IPS-18a (cell line): ENCODE results near the gene MYBPH.

Source experiments
- H3K27ac ChIP-seq: one replicate; pipeline ENCODE4 v1.5.1; 2013; ENCODE audit warnings: low read length
- H3K27me3 ChIP-seq: one replicate; pipeline ENCODE4 v1.6.1; 2013; ENCODE audit warnings: mild to moderate bottlenecking, low read length; ENCODE audit not compliant: control insufficient read depth, insufficient read depth
- H3K36me3 ChIP-seq: one replicate; pipeline ENCODE4 v1.6.1; 2013; ENCODE audit warnings: low read depth, low read length; ENCODE audit not compliant: control insufficient read depth
- H3K4me1 ChIP-seq: one replicate; pipeline ENCODE4 v1.6.1; 2013; ENCODE audit warnings: low read depth, low read length; ENCODE audit not compliant: control insufficient read depth
- H3K4me3 ChIP-seq: one replicate; pipeline ENCODE4 v1.5.1; 2013; ENCODE audit warnings: low read length
- H3K9ac ChIP-seq: one replicate; pipeline ENCODE4 v1.6.1; 2013; ENCODE audit warnings: mild to moderate bottlenecking, low read length, moderate library complexity
- H3K9me3 ChIP-seq: one replicate; pipeline ENCODE4 v1.6.1; 2013; ENCODE audit warnings: low read depth, low read length; ENCODE audit not compliant: control insufficient read depth

The MYBPH gene

DNA sequence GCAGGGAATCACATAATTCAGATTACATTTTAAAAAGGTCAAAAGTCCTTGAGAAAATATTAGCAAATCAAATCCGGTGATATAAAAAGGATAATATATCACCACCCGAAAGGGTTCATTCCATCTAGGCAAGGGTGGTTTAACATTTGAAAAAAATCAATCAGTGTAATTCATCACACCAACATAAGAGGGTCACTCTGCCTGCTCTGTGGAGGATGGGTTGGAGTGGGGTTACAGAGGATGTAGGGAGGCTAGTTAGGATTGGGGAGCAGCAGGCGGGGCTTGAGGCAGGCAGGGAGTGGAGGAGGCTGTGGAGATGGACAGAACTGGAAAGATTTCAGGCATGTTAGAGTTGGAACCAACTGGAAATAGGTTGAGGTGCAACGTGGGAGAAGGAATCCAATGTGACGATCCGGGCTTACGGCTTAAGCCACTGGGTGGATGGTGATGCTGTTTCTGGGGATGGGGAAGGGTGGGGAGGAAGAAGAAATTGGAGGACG is 35.6 kb downstream of the MYBPH start:
- H3K27ac ChIP-seq, result no peak overlapping the region
- no peak overlapping the region for H3K9ac ChIP-seq
- no peaks in the 10 kb centered on the region for H3K27me3 ChIP-seq
- no peaks in the 10 kb centered on the region for H3K4me1 ChIP-seq
- H3K9me3 ChIP-seq, result no peaks in the 10 kb centered on the region
- no peak overlapping the region for H3K4me3 ChIP-seq
- no peaks in the 10 kb centered on the region for H3K36me3 ChIP-seq

DNA sequence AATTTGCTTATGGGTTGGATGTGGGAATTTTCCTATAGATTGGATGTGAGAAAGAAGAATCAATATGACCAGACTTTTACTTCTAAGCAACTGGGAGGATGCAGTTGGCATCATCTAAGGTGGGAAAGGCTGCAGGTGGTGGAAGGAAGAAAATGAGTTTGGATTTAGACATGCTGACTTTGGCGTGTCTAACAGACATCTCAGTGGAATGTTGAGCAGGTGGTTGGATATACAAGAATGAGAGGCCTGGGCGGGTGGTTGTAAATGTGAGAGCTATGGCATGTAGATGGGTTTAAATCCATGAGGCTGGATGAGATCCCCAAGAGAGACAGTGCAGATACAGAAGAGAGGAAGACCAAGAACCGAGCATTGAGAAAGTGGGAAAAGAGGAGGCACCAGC is 37.6 kb downstream of the MYBPH start:
- H3K36me3 ChIP-seq, result no peaks in the 10 kb centered on the region
- H3K4me3 ChIP-seq, result no peak overlapping the region
- peaks cover 4% of the 10 kb centered on the region for H3K4me1 ChIP-seq
- H3K27me3 ChIP-seq, result no peaks in the 10 kb centered on the region
- no peaks in the 10 kb centered on the region for H3K9me3 ChIP-seq
- no peak overlapping the region for H3K27ac ChIP-seq
- no peak overlapping the region for H3K9ac ChIP-seq

DNA sequence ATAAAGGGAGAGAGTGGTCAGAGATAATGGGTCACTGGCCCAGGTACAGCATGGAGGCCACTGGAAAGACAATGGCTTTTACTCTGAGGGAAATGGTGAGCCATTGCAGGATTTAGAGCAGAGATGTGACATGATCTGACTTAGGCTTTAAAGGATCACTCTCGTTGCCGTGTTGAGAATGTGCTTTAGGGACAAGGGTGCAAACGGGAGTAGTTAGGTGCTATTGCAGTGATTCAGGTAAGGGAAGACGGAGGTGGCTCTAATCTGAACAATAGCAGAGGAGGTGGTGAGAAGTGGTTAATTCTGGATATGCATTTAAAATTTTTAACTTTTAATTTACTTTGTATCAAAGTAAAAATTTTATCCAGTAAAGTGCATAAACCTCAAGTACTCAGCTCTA is 38.3 kb downstream of the MYBPH start:
- Histone ChIP-seq H3K4me1 (peaks cover 4% of the 10 kb centered on the region), H3K9me3 (no peaks in the 10 kb centered on the region), H3K9ac (no peak overlapping the region), H3K27ac (no peak overlapping the region), H3K4me3 (no peak overlapping the region), H3K27me3 (no peaks in the 10 kb centered on the region), H3K36me3 (no peaks in the 10 kb centered on the region)

DNA sequence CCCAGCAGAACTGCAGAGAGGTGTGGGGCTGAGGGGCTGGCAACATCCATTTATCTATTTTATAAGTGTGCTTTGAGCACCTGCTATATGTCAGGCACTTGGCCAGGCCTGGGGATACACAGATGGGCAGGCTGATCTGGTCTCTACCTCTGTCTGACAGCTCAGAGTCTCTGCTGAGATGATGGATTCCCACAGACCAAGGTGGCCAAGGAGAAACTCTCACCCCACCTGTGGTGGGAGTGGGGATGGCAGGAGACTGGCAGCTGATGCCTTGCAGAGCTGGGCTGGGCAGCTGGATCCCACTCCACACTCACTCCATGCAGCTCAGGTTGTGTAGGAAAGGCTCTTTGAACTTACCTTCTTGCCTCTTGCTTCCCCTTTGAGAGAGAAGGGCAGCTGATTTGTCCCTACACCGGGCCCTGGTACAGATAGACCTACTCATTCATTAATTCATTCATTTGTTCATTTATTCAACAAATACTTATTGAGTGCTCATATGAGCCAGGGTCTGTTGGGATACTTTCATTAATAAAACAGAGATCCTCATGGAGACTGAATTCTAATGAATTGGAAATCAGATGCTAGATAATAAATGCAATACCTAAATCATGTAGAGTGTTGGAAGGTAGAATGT is 39.1 kb downstream of the MYBPH start:
- H3K27me3 ChIP-seq, result no peaks in the 10 kb centered on the region
- H3K4me3 ChIP-seq, result no peak overlapping the region
- H3K9ac ChIP-seq, result no peak overlapping the region
- no peaks in the 10 kb centered on the region for H3K9me3 ChIP-seq
- H3K36me3 ChIP-seq, result no peaks in the 10 kb centered on the region
- peaks cover 4% of the 10 kb centered on the region for H3K4me1 ChIP-seq
- no peak overlapping the region for H3K27ac ChIP-seq

DNA sequence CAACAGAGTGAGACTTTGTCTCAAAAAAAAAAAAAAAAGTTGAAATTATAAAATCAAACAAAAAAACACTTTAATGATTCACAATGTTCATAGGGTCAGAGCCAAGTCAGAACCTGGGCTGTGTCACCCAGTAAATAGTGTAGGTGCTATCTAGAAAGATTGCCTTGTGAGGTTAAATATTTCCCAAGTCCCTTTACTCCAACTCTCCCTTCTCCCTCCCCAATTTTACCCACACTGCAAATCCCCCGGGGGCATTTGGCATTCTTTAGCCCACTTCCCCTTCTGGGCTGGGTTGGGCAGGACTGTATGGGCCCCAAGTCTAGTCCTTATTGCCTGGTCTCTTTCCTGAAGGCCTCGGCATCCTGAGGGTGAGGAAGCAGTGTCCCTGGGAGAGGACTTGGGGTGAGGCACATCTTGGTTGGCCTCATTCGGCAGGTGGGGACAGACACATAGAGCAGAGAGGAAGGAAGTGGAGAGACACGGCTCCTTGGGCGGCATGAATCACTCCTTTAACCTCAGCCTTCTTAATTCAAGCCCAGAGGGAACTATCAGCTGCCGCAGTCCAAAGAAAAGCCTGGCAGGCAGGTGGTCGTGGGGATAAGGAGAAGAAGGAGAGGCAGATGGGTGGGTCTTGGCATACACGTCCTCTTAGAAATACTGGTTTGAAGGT is 39.9 kb downstream of the MYBPH start:
- H3K9me3 ChIP-seq, result no peaks in the 10 kb centered on the region

DNA sequence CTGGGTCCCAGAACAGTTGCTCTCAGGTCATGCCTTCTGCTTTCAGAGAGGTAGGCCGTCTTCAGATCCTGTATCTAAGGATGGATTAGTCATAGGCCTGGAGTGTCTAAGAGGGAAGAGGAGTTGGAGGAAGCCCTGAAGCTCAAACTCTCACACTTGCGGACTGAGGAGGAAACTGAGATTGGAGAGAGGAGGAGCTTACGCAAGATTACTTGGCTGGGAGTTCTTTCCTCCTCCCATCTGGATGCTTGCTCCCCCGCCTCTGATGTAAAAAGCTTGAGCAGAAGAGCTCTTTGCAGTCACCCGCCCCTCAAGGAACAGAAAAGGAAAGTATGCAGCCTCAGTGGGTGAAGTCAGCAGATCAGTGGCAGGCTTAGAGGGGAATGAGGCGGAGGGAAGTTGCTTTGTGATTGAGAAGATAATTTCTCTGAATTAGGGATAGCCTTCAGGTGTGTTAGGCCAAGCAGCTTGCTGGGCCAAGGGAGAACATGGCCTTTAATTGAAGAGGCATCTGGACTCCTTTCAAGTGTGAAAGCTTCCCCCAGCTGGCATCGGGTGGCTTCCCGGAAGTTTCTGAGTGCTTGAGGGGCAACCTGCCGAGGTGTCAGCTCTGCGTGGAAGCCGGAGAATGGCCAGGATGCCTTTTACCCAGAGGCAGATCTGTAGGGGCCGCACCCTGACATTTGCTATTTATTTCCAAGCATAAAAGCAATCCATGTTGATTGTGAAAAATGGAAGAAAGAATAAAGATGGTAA is 41.5 kb downstream of the MYBPH start:
- H3K36me3 ChIP-seq, result no peaks in the 10 kb centered on the region
- H3K9ac ChIP-seq, result no peak overlapping the region
- no peaks in the 10 kb centered on the region for H3K9me3 ChIP-seq
- H3K27me3 ChIP-seq, result peaks cover 6% of the 10 kb centered on the region
- no peak overlapping the region for H3K27ac ChIP-seq
- no peak overlapping the region for H3K4me3 ChIP-seq
- H3K4me1 ChIP-seq, result peaks cover 4% of the 10 kb centered on the region

More for the DNA sequence above, 39.9 kb downstream of the MYBPH start:
- Histone ChIP-seq H3K4me3 (no peak overlapping the region), H3K27ac (no peak overlapping the region), H3K36me3 (no peaks in the 10 kb centered on the region), H3K27me3 (no peaks in the 10 kb centered on the region), H3K4me1 (peaks cover 4% of the 10 kb centered on the region), H3K9ac (no peak overlapping the region)

DNA sequence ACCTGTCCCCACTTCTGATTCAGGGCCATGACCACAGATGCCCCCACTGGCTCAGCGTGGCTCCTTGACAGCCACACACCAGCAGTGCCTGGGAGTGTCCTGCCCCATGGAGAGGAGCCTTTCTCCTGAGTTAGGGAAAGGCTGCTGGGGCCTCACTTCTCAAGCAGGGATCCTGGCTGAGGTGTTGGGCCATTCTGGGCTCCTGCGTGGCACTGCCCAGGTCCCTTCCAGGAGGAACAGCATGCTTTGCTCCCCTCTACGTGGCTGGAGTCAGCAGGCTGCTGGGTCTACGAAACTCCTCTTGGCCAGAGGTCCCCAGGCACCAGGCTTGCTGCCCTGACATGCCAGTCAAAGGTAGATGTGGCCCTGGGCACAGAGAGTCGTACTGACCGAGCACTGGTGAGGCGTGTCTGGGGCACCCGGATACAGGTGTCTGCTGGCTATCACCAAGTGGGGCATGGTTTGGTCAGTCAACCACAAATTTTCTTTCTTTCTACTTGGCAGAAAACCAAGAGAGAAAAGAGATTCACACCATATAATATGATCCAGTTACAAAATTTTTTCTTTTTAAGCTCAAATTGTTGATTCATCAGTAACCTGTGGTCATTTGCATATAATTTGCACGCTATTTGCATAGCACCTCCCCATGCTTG is 44.0 kb downstream of the MYBPH start:
- H3K9me3 ChIP-seq, result no peaks in the 10 kb centered on the region
- H3K4me3 ChIP-seq, result no peak overlapping the region
- peaks cover 30% of the 10 kb centered on the region for H3K27me3 ChIP-seq
- no peaks in the 10 kb centered on the region for H3K36me3 ChIP-seq
- no peak overlapping the region for H3K9ac ChIP-seq
- H3K27ac ChIP-seq, result no peak overlapping the region
- H3K4me1 ChIP-seq, result peaks cover 11% of the 10 kb centered on the region

DNA sequence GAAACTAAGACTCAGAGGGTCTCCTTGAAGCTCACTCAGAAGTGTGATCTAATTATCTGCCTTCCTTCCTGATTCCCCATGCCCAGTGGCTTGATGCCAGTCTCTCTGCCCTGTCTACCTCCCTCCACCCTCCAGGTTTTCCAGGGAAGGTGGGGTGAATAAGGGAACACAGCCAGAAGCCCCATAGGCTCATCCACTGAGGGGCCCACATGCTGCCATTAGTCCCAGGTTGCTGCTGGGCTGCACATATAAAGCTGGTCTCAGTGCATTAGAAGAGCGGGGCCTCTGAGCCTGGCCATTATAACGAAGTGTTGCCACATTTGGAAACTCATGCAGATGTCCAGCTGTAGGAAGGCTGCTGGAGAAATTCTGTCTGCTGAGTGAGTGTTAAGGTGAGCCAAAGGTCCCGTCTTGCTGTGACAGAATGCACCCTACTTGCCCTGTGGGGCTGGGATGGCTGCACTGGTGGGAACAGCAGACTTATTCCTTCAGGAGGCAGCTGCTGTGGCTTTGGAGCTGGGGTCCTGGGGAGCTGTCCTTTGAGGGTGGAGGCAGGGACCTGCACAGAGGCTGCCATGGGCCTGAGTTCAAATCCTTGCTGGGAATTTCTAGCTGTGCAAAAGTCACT is 45.2 kb downstream of the MYBPH start:
- Histone ChIP-seq H3K4me3 (no peak overlapping the region), H3K27me3 (peaks cover 35% of the 10 kb centered on the region), H3K27ac (no peak overlapping the region), H3K36me3 (no peaks in the 10 kb centered on the region), H3K9me3 (no peaks in the 10 kb centered on the region), H3K9ac (no peak overlapping the region), H3K4me1 (peaks cover 21% of the 10 kb centered on the region)

DNA sequence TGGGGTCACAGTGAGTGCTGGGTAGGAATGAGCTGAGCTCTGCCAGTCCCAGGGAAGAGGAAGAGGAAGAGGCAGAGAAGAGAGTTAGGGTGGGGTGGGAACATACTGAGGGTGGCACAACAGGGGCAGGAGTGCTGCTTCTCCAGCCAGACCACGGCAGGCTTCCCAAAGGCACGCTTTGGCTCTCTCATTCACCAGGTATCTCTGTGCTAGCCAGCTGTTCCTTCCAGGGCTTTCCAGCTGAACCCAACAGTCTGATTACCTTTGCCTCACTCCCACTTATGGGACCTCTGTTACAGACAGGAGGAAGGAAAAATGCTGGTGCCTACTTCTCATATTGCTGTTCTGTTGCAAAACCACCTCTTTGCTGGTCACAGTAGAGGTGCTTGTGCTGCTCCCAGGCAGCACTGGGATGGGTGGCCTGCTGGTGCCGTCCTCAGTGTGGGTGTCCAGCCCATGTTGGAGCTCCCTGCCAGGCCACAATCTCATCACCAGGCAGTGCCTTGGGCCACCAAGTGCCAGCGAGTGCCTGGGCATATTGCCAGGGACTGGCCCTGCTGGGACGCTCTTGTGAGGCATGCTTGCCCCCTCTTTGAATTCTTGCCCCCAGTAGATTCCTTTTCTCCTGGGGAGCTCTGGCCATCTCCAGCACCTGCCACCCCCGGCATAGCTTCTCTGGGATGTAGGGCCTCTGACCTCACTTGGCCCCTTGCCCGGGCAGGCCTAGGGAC is 46.0 kb downstream of the MYBPH start:
- Histone ChIP-seq H3K36me3 (no peaks in the 10 kb centered on the region), H3K27me3 (peaks cover 35% of the 10 kb centered on the region), H3K27ac (no peak overlapping the region), H3K9ac (no peak overlapping the region), H3K4me1 (peaks cover 21% of the 10 kb centered on the region), H3K4me3 (no peak overlapping the region), H3K9me3 (no peaks in the 10 kb centered on the region)

DNA sequence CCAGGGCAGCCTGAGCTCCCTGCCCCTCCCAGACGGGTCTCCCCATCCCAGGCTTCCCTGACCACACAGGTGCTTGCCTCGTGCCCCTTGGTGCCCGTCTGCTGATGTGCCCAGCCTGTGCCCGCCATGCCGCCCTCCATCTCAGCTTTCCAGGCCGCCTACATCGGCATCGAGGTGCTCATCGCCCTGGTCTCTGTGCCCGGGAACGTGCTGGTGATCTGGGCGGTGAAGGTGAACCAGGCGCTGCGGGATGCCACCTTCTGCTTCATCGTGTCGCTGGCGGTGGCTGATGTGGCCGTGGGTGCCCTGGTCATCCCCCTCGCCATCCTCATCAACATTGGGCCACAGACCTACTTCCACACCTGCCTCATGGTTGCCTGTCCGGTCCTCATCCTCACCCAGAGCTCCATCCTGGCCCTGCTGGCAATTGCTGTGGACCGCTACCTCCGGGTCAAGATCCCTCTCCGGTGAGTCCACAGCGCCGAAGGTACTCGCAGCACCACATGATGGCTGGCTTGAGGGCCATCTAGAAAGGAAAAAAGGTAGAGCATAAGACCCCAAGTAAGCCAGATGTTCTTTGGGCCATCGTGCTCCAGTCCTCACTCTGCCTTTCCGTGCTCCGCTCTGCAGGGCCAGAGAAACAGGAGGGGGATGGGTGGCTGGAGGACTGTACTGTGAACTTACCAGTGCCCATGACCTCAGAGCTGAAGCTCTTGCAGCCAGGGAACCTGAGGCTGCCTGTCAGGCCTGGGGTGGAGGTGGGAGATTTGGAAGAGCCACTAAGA is 46.7 kb downstream of the MYBPH start:
- H3K9ac ChIP-seq, result no peak overlapping the region
- no peaks in the 10 kb centered on the region for H3K36me3 ChIP-seq
- H3K4me3 ChIP-seq, result no peak overlapping the region
- no peak overlapping the region for H3K27ac ChIP-seq
- no peaks in the 10 kb centered on the region for H3K9me3 ChIP-seq
- peaks cover 18% of the 10 kb centered on the region for H3K4me1 ChIP-seq
- H3K27me3 ChIP-seq, result peaks cover 35% of the 10 kb centered on the region
